ENCODE data around the gene TNIP1.

The TNIP1 gene

GRCh38 chr5:151078490-151079262, 2.2 kb downstream of the TNIP1 start:
- H3K4me3 ChIP-seq (replicated peaks; ENCODE audit: low read depth, low read length): no peak overlapping the region
- TF ChIP-seq CTCF (IDR thresholded peaks at IDR 0.05; ENCODE audit: low read length, missing control alignments): no peak
- no peak for DNase-seq (ENCODE audit: low read depth)

- no peak for TF ChIP-seq CTCF (IDR thresholded peaks at IDR 0.05; ENCODE audit: low read length, missing control alignments)
- DNase-seq (ENCODE audit: low read depth): no peak
- H3K4me3 ChIP-seq (replicated peaks; ENCODE audit: low read depth, low read length): no peak overlapping the region
These were observed 2.9 kb downstream of the TNIP1 start for GRCh38 chr5:151077967-151078366.

- no peak for TF ChIP-seq CTCF (IDR thresholded peaks at IDR 0.05; ENCODE audit: low read length, missing control alignments)
- no peak for DNase-seq (ENCODE audit: low read depth)
- no peak overlapping the region for H3K4me3 ChIP-seq (replicated peaks; ENCODE audit: low read depth, low read length)
These were observed 3.4 kb downstream of the TNIP1 start for GRCh38 chr5:151077419-151077818.

DNA sequence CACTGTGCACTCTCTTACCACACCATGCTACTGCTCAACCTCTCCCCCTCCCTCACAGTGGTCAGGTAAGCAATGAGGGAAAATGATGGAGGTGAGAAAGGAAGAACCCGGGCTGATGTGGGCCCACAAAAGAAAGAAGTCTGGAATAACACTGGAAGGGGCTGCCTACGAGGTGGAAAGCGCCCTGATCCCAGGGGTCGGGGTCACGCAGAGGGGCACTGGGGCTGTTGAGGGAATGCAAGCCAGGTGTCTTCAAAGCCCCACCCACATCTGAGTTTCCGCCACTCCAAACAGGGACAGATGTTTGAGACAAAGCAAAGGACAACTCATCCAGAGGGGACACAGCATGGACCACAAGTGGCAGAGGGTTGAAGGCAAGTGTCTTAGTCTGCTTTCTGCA, 4.2 kb downstream of the TNIP1 start:
- no peak overlapping the region for H3K4me3 ChIP-seq (replicated peaks; ENCODE audit: low read depth, low read length)
- TF ChIP-seq CTCF (IDR thresholded peaks at IDR 0.05; ENCODE audit: low read length, missing control alignments): no peak
- DNase-seq (ENCODE audit: low read depth): no peak

GRCh38 chr5:151075698-151076331, 5.0 kb downstream of the TNIP1 start:
- no peak for TF ChIP-seq CTCF (IDR thresholded peaks at IDR 0.05; ENCODE audit: low read length, missing control alignments)
- DNase-seq (ENCODE audit: low read depth): no peak
- no peak overlapping the region for H3K4me3 ChIP-seq (replicated peaks; ENCODE audit: low read depth, low read length)

- TF ChIP-seq CTCF (IDR thresholded peaks at IDR 0.05; ENCODE audit: low read length, missing control alignments): no peak
- H3K4me3 ChIP-seq (replicated peaks; ENCODE audit: low read depth, low read length): no peak overlapping the region
- DNase-seq (ENCODE audit: low read depth): no peak
These were observed 6.3 kb downstream of the TNIP1 start for GRCh38 chr5:151074557-151074956.

All from fibroblast of pulmonary artery (primary cell).